GM12874 (cell line): ENCODE measurements around the gene IGSF21.

Experiments used
- CTCF ChIP-seq: IDR thresholded peaks from 2 replicates; pipeline ENCODE4 v1.5.1; 2011; ENCODE audit warnings: low read depth, mild to moderate bottlenecking, control low read depth, low read length, moderate library complexity; ENCODE audit not compliant: insufficient read depth

IGSF21 gene

GRCh38 chr1:18422954-18423353 is 315.4 kb downstream of the IGSF21 start:
- no peak for TF ChIP-seq CTCF

- TF ChIP-seq CTCF: no peak
These were observed 319.0 kb downstream of the IGSF21 start for GRCh38 chr1:18426580-18426979.
